Colon (tissue), 2 donors: Measurements from ENCODE around the gene FGF9.

Source experiments
- FAIRE-seq: peaks from 2 replicates; lab custom pipeline; 2012; peaks lifted over from hg19 to GRCh38; lab: Jason Lieb, UNC
- donor health status: control.
- donor health status: control.

Gene FGF9

GRCh38 chr13:21674490-21675009, 3.7 kb downstream of the FGF9 start:
- no peak for FAIRE-seq

DNA sequence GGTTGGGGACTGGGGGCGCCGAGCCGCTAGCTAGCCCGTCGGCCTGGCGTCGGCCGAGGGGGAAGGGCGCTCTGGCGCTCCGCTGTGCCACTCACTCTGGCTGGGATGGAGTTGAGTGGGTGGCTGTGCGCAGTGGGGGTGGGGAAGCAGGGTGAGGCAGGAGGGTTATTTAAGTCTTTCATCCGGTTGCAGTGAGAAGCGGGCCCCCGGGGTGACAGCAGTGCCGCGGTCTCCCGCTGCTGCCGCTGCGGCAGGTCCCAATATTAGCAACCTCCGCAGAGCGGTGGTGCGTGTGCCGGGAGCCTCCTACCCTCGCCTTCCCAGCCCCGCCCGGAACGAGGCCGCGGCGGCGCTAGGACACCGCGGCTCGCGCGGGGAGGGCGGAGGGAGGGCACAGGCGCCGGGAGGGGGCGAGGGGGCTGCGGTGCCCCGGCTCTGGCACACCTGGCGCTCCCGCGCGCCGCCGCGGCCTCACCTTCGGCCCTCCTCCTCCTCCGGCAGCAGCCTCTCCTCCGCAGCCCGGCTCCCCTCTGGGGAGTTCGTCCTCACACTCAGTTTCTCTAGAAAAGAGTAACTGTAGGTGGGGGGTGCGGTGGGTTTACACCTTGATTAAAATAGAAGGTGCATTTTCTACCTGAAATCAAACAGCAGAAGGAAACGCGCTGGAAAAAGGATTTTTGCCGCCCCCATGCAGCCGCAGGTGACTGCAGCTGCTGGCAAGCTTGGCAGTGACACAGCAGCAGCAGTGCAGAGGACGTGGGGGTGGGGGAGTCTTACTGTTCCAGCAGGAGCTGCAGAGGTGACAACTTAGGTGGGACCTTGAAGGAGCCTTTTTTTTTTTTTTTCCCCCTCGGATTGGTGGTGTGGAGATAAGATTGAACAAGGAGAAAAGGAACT, 4.5 kb downstream of the FGF9 start:
- no peak for FAIRE-seq

DNA sequence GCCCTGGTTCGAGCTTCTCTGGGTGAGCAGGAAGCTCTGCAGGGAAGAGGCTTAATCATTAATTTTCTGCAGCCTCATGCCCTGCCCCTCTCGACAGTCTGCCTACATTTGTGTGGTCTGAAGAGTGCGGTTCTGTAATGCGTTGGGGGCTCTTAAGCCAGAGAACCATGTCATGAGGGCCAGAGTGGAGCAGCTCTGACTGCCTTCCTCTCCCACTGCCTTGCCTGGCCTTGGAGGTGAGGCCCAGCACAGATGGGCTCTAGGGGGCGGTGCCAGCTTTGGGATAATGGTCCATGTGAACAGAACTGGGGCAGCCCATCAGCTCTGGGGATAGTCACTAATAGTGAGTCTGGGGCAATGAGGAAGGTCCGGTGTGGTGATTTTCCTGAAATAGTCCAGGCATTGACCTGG, 5.7 kb downstream of the FGF9 start:
- no peak for FAIRE-seq

DNA sequence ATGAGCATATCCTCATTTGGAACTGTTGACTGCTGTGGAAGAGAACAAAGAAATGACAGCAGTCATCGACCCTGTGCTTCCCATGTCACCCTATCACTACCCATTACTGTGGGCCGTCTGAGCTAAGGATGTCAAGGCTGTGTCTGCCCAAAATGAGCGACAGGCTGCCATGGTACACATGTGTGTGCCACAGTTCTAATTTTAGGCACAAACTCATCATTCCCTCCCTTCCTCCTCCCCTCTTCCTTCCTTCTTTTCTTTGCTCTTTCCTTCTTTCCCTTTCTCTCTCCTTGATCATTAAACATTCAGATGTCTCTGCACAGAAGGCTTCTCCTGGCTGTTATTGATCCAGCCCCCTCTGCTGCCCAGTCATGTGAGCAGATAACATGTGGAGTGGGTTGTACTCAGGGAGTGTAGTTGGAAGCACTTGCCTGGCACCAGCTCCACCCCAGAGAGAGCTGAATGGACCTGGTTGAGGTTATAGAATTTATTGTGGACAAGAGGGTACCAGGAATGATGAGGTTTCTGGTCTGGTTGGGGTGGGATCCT, 6.3 kb downstream of the FGF9 start:
- FAIRE-seq: no peak

DNA sequence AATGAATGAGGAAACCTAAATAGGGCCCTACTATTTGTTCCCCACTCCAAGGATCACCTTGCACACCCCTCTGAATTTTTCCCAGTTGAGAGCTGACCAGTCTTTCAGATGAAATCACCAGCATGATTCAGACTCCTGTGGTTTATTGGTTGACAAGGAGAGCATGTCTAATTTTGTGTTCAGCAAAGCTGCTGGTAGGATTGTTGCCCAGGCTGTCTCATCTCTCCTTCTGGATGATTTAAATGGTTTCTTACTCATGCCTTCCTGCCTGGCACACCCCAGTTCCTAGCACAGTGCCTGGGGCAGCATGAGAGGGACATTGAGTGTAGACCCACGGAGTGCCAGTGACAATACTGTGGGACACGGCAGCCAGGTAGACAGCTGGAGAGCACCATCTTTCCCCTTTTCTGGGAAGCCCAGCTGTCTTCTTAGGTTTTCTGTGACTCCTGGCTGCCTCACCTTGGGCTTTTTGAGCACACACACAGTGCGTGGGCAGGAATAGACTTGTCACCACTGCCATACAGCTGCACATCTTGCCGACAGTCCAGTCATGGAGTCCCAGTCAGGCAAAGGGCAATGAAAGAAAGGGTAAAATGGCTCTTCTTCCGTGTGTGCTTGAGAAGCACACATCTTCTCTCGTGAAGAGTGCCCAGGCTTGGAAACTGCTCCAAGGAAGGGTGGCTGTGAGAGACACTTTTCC, 12.3 kb downstream of the FGF9 start:
- FAIRE-seq: no peak

DNA sequence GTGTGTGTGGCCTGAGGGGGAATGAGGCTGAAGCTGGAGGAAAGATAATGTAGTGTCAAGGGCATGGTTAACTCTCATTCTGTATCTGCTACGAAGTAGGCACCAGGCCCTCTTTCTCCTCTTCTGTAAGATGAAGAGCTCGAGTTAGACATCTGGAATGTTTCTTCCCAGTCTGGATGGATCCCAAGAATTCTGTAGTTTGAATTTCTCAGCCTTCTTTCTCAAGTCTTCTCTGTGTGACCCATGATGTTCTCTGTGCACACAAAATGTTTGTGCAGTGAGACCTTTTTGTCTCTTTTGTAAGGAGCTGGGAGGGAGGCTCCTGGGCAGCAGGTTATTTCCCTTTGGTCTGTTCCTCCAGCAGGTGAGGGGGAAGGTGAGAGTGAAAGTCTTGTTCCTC, 13.7 kb downstream of the FGF9 start:
- FAIRE-seq: no peak

DNA sequence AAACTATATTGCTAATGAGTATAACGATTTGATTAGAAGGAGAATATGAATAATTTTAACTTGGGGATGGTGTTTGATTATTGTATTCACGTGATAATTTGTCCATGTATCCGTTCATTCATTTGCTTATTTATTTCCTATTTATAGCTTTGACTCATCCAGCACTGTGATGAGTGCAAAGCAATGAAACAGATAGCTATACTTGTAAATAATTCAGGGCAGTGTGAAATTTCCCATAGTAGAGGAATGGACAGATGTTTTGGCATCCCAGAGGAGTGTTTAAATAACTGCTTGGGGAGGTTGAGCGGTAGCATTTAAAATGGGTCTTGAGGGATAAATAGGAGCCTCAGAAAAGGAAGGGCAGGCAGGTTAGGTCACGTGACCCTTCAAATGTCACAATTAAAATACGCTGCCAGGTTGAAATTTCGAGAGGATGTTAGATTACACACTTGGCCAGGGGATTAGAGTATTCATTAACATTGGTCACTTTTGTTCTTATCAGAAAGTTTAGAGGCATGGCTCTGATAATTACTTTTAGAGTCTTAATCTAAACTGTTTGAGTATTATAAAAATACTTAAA, 14.7 kb downstream of the FGF9 start:
- FAIRE-seq: no peak

DNA sequence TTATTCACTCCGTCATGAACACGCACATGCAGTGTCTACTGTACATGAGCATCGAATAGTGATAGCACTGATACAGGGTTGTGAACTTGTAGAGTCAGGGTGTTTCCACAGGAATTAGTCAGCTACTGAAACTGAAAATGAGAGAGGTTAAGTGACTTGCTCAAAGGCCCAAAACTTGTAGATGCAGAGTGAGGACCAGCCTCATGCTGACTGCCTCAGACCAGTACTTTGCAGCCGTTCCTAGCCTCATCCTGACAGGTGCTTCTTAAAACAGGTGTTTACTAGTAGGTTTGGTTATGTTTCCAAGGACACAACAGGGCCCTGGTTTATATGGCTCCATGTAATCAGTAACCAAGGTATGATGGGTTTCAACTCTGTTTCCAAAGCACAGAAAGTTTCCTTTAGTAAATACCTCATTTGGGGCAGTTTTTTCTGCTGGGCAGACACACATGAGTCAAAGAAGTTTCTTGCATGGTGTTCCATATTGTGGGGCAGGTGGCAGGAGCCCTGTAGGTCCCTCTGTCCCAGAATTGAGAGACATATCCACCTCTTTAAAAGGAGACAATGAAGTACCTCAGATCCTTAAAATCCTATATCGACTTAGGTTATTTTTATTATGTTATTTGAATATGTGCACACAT, 16.0 kb downstream of the FGF9 start:
- FAIRE-seq: no peak

GRCh38 chr13:21688056-21688455, 17.2 kb downstream of the FGF9 start:
- FAIRE-seq: no peak

- FAIRE-seq: no peak
Measured at GRCh38 chr13:21689097-21689496, 18.2 kb downstream of the FGF9 start.

- no peak for FAIRE-seq
Measured at GRCh38 chr13:21690955-21691354, 20.1 kb downstream of the FGF9 start.

GRCh38 chr13:21691500-21691899, 20.6 kb downstream of the FGF9 start:
- FAIRE-seq: no peak

- no peak for FAIRE-seq
Measured at GRCh38 chr13:21691928-21692327, 21.1 kb downstream of the FGF9 start.

DNA sequence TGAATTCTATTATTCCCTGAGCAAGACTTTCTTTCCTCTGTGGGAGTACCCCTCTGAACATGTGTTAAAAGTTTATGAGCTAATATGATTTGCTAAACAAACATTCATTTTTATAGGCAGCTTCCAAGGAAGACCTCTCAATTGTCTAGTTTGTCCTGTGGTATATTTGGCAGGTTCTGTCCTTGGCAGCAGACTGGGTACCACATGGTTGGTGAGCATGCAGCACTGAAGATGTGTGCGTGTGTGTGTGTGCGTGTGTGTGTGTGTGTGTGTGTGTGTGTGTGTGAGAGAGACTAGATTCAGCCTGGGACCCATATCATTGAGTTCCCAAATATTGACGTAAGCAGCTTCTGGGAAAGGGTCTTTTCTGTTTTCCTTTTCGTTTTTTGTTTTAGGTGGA, 24.0 kb downstream of the FGF9 start:
- no peak for FAIRE-seq

DNA sequence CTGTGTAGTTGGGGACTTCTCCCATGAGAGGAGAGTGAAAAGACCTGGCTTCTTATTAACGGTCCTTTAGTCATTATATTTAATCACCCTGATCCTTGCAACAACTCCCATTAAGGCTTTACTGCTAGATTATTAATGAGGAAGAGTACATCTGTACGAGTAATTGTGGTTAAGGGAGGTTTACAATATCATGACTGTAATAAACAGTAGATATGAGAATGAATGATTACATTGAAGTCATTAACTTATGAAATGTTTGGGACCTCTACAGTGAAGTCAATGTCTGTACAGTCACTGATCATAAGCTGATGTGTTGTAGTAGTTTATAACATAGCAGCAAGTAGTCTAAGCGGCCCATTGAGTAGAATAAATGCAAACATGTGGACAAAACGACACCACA, 24.7 kb downstream of the FGF9 start:
- no peak for FAIRE-seq

- FAIRE-seq: no peak
Measured at GRCh38 chr13:21696865-21697448, 26.1 kb downstream of the FGF9 start.

DNA sequence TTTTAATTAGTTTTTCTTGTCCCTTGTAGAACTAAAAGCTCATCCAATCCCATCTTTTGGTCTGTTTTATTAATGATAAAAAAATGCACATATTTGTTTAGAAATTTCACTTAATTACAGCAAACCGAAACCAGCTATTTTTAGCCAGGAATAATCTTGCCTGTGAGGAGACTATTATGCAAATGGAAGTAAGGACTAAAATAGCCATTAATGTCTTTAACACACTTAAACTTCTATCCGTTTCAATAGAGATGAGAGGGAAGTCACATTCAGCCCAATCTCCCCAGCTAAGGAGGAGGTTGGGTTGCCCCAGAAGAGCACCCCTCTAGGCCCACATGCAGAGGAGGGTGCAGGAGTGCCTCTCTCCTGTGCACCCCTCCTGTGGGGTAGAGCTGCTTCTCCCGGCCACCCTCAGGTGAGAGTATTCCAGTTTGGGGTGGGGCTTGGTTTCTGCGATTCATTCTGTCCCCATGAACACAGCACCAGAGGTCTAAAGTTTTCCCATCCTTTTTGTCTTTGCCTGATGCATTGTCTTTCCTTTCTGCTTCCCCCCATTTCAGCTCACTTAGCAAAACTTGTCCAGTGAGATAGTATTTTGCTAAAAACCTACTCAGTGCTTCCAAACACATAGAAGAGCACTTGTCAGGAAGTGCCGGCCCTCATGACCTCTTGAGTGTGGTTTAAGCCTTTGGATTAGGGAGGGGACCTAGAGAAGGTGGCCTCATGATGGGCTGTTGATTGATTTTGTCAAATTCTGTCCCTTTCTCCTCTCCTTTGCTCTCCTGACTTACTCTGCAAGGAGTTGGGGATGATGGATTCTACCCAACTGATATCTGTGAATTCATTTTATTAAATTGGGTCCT, 28.2 kb downstream of the FGF9 start:
- no peak for FAIRE-seq

DNA sequence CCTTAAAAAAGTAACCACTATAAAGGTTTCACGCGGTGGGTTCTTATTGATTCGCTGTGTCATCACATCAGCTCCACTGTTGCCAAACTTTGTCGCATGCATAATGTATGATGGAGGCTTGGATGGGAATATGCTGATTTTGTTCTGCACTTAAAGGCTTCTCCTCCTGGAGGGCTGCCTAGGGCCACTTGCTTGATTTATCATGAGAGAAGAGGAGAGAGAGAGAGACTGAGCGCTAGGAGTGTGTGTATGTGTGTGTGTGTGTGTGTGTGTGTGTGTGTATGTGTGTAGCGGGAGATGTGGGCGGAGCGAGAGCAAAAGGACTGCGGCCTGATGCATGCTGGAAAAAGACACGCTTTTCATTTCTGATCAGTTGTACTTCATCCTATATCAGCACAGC, 30.6 kb downstream of the FGF9 start:
- FAIRE-seq: no peak

- no peak for FAIRE-seq
Measured at GRCh38 chr13:21703846-21704245, 33.0 kb downstream of the FGF9 start.

DNA sequence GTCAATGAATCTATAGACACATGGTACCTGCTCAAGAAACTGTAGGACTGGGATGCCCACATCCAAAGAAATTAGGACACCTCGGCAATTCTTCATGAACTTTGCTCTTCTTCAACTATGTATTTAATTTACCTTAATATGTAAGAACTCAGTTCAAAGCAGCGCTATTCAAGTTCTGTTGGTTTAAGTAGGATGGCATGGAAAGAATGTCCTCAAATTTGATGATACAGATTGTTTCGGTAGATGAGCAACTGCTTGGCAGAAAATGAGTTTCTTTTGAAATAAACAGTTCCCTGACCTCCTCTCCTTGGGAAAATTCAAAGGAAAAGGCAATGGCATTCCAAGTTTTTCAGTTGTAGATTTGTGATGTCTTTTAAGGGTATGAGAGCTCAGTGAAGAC, 36.7 kb downstream of the FGF9 start:
- no peak for FAIRE-seq

DNA sequence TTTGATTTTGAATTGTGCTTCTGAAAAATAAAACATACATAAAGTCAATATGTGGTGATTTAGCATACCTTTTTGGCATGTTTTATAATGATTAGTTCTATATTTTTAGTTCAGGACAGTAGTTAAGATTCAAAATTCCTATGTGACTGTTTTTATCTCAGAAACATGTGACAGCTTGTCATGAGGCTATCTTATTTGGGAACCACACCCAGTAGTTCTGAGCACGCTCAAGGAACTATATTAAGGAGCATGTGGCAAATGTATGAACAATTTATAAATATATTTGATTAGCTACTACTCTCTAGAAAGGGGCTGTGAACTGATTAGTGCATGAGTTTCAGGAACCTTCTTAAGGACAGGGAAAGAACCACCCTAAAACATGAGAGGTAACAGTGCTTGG, 38.8 kb downstream of the FGF9 start:
- no peak for FAIRE-seq
